GM19397 (cell line): Measurements from ENCODE around the gene PDE4B.

ENCODE experiments used
- ATAC-seq: cut with Tn5 transposase; IDR thresholded peaks from one replicate; pipeline ENCODE4 v1.9.1; 2021; ENCODE audit warnings: mild to moderate bottlenecking, moderate library complexity; ENCODE audit not compliant: unreplicated experiment

PDE4B gene

GRCh38 chr1:65792669-65793358, at the start of gene PDE4B:
PDE4B (plus strand) TSS chr1:65792895.
- ATAC-seq, result no peak

- no peak for ATAC-seq
Observed at GRCh38 chr1:65744731-65745130, 48.0 kb upstream of the PDE4B start.

GRCh38 chr1:65751961-65752360, 40.7 kb upstream of the PDE4B start:
- no peak for ATAC-seq

GRCh38 chr1:65756616-65757015, 36.1 kb upstream of the PDE4B start:
- no peak for ATAC-seq

GRCh38 chr1:65757531-65757930, 35.2 kb upstream of the PDE4B start:
- ATAC-seq, result no peak

DNA sequence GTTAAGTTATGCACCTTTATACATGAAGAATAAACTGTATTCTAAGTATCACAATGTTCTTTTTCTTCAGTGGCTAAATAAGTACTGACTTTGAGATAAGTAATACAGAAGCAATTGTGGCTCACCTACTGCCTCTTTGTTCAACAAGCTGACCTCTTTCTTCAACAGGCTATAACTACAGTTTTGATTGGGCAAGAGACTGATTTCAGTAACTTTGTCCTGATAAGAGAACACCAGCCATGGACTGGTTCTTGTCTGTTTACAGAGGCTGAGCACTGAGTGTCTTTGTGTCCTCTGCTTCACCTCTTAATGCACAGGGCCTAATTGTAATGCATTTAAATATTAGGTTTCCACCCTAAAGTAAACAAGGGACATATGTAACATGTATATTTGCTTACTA, 34.6 kb upstream of the PDE4B start:
- ATAC-seq, result no peak

DNA sequence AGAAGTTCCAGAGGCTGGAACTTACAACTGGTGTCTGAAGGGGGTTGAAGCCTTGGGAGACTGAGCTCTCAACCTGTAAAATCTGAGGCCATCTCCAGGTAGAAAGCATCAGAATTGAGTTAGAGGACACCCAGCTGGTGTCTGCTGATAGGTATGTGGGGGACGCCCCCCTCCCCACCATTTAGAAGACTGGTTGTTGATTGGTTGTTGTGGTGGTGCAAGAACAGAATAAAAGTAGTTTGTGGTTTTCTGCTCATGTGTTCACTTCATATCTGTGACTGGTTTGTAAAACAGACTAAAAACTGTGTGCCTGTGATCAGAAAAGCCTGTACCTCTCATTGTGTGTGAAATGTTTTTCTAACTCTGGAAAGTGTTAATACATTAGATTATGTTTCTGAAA, 33.2 kb upstream of the PDE4B start:
- ATAC-seq, result no peak

DNA sequence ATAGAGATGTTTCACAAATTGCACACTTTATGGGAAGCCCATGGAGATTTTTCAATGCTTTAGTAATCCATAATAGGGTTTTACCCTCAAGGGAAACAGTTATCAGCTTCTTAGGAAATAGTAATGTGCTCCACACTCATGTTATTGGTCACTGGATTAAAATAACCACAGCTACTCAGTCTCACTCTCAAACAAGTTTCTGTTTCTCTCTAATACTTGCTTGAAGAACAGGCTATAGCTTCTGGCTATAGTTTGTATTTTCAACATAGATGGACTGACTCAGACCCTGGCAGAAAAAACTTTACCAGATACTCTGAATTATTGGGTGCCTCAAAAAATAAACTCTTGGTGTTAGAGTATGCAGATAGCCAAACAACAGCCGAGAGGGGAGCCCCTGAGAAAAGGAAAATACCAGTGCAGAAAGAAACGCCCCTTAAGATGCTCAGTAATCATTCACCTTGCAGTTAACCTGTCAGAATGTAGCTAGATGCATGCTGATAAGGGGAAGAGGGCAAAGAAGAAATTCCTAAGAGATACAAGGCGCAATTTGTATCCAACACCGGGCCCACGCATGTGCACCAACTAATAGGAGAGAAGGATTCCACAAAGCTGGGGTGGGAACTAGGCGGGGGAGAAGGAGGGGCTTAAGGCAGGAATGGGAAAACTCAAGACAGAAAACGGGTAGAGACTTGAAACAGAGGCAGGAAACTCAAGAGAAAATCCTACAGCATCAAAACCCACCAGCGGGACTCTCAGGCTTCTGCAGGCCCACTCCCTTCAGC, 30.4 kb upstream of the PDE4B start:
- peak; percentile 57 for ATAC-seq

DNA sequence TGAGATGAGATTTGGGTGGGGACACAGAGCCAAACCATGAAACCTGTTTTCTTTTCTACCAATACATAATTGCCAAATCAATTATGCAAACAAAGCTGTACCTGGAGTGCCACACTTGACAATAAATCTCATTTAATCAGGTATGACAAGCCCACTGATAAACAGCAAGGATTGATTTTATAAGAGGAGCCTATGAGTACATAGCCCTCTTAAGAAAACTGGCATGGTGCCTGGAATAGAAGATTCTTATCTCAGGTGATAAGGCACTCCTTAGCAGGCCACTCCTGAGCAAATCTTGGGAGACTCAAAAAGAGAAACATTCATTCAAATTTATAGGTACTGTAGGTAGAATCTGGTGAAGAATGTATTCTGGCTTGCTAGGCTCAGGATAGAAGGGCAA, 28.6 kb upstream of the PDE4B start:
- ATAC-seq, result no peak

GRCh38 chr1:65765631-65766030, 27.1 kb upstream of the PDE4B start:
- ATAC-seq, result no peak

DNA sequence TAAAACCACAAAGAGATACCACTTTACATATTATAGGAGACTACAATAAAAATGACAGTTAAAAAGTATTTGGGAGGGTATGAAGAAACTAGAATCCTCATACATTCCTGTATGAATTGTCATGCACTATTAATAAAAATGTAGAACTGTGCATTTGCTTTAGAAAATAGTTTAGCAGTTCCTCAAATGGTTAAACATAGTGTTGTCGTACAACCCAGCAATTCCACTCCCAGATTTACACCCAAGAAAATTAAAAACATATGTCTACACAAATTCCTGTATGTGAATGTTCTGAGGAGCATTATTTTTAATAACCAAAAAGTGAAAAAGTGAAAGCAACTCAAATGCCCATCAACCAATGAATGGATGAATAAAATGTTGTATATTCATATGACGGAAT, 23.1 kb upstream of the PDE4B start:
- no peak for ATAC-seq

DNA sequence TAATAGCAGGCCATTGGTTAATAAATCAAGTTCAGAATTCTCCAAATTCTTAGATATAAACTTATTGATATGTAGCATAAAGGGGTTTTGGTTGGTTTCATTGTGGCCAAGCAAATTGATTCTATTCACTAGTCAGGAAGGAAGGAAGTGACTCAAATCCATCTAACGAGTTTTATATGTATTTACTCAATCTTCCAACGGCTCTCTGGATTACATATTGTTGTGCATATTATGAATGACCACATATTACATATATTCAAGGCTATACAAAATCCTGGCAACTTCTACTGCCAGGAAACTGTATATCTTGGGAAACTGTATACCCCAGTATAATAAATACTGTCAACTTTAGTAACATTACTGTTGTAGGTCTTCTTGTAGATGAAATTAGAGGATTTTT, 20.1 kb upstream of the PDE4B start:
- ATAC-seq, result no peak

DNA sequence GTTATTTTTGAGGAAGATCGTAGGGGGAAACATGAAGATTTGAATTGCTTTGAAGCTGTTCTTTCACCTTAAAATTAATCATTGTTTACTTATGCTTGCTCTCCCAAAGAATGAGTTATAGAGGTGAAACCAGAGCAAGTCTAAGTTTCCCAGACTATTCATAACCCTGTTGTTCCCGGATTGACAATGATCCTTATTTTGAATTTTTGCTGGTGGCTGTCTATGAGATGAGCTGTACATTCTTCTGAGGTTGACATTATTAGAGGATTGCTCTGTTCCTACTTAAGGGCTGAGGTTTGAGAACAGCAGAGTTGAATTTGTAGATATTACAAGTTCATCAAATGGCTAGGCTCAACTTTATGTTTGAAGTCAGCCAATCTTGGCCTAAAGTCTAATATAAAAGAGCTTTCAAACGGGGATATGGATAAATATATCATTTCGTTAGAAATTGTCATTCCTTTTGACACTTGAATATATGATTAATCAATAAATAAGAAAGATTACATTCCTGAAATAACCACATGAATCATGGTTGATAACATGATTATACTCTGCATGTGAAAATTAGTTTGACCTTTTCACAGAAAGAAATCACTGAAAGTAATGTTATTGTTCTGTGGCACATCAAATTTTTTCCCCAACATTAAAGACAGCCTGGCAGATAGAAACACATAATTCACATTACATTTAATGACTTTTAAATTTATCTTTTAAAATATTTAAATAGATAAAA, 19.1 kb upstream of the PDE4B start:
- no peak for ATAC-seq

DNA sequence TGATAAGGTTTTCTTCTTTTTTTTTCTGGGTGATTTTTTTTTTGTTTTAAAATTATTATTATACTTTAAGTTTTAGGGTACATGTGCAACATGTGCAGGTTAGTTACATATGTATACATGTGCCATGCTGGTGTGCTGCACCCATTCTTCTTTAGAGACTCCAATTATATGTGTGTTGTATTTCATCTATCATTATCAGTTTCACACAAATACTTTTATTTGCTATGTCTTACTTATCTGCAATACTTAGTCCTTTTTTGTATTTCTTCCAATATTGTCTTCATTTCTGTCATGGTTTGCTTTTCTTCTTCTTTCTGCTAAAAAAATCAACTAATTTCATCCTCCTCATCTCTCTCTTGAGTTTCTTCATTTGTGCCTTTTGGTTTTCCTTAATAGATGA, 3.9 kb upstream of the PDE4B start:
- no peak for ATAC-seq

- no peak for ATAC-seq
Observed at GRCh38 chr1:65791396-65791795, 1.3 kb upstream of the PDE4B start.

- no peak for ATAC-seq
Observed at GRCh38 chr1:65791801-65792668, 660 bp upstream of the PDE4B start.

DNA sequence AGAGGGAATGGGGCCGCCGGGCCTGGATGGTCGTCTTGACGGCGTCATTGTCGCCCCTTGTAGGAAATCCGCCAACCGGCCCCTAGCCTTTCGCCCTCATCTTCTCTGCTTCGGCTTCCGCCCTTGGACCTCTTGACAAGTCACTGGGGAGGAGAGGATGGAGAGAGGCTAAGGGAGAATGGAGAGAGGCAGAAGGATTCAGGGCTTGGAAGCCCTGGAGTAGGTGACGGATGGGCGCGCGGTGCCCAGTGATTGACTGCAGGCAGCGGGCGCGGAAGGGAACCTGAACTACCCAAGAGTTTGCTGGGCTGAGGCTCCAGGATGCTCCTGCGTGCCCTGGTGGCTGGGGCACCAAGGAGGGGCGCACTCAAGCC, 651 bp downstream of the PDE4B start:
- ATAC-seq, result no peak

DNA sequence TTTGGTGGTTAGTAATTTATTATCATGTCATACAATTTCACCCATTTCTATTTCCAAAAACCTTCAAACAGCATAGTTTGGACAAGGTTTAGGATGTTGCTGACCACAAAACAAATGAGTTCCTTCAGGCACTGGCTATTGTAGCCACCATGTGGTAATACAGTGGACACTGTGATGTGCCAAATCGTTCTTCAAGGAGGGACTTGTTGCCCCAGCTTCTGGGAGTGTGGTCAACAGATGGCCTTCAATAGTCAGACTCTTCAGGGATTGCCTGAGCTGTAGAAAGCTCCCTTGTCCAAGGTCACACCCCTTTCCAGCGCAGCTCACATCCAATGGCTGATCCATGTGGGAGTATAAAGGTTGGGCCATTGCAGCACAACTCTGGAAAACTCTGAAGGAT, 2.6 kb downstream of the PDE4B start:
- no peak for ATAC-seq

DNA sequence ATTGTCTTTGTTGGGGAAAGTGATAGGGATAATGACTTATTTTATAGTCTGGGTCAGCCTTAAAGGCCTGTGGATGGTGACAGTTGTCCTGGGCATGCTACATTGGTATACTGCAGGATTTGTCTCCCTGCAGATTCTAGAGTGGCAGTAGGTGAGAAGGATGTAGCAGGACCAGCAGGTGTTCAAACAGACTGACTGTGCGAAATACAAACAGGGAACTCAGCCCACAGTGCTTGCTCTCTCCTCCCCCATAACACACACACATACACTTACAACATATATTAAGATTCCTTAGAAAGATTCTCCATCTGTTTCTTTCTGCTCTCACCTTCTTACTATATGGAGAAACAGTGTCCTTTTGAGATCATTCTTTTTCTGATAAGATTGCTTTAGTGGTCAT, 6.9 kb downstream of the PDE4B start:
- no peak for ATAC-seq

DNA sequence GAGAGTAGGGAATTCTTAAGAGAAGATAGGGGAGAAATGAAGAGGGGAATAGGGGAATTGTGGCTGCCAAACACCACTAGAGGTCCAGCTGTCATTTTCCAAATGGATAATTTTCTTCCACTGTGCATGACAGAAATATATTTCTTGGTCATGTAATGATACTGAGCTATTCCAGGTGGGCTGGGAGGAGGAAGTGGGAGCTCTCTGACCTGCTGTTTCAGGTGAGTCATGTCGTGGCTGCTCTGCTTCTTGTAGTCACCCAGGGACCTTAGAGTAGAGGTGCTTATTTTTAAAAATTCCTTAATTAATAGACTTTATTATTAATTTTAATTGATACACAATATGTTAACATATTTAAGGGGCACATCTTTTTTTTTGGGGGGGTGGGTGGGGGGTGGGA, 11.9 kb downstream of the PDE4B start:
- no peak for ATAC-seq

GRCh38 chr1:65812065-65812464, 19.4 kb downstream of the PDE4B start:
- peak; percentile 99 for ATAC-seq
